Kidney epithelial cell (primary cell): ENCODE results near the gene SLCO3A1. TPM values are rescaled to one million over a fixed set of nuclear protein-coding genes. Genes with fewer than 3 reads are reported as not detected.

Experiments used
- DNase-seq: peaks from one replicate; pipeline ENCODE4 v3.0.0-alpha.2; 2010; ENCODE audit warnings: low read depth
- H3K27me3 ChIP-seq: 2 replicates; pipeline ENCODE4 v1.6.0; 2011; ENCODE audit warnings: low read length; ENCODE audit not compliant: control insufficient read depth, insufficient read depth
- H3K36me3 ChIP-seq: 2 replicates; pipeline ENCODE4 v1.5.1; 2011; ENCODE audit warnings: low read length; ENCODE audit not compliant: control insufficient read depth, insufficient read depth
- H3K4me3 ChIP-seq: 2 replicates; pipeline ENCODE4 v1.5.1; 2011; ENCODE audit warnings: low read depth, mild to moderate bottlenecking, control low read depth, low read length
- total RNA-seq: library from RNA; depleted of rRNA; stranded (reverse); fragments of >200 nt; gene quantifications from 2 replicates; pipeline ENCODE4 v1.2.3, GENCODE V29; 2015
- TF ChIP-seq, protein P1 (sequence below): IDR thresholded peaks from 2 replicates; pipeline ENCODE4 v1.5.1; 2011; ENCODE audit warnings: mild to moderate bottlenecking, moderate library complexity, low read length, control low read depth, inconsistent platforms; ENCODE audit not compliant: insufficient read depth, poor library complexity, severe bottlenecking

Gene SLCO3A1
- total RNA-seq, 1 donor from 2014 or later: 3.1 TPM

DNA sequence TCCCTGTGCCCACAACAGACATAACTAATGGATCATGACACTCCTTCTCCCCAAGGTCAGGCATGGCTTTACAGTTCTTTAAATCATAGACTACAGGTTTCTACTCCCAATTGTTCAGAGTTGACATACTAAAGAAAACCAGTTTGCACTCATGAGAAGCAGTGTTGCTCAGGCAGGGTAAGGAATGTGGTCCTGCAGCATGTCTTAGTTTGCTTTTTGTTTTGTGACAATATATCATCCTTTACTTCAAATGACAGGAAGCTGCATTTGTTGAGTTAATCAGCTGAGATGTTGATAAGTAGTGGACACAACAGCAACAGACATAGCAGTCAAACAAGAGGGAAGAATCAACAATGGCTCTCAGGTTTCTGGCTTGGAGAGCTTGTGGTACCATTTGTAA, 267.5 kb downstream of the SLCO3A1 start:
- no peak for DNase-seq
- TF ChIP-seq, protein P1, sequence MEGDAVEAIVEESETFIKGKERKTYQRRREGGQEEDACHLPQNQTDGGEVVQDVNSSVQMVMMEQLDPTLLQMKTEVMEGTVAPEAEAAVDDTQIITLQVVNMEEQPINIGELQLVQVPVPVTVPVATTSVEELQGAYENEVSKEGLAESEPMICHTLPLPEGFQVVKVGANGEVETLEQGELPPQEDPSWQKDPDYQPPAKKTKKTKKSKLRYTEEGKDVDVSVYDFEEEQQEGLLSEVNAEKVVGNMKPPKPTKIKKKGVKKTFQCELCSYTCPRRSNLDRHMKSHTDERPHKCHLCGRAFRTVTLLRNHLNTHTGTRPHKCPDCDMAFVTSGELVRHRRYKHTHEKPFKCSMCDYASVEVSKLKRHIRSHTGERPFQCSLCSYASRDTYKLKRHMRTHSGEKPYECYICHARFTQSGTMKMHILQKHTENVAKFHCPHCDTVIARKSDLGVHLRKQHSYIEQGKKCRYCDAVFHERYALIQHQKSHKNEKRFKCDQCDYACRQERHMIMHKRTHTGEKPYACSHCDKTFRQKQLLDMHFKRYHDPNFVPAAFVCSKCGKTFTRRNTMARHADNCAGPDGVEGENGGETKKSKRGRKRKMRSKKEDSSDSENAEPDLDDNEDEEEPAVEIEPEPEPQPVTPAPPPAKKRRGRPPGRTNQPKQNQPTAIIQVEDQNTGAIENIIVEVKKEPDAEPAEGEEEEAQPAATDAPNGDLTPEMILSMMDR: no peak

DNA sequence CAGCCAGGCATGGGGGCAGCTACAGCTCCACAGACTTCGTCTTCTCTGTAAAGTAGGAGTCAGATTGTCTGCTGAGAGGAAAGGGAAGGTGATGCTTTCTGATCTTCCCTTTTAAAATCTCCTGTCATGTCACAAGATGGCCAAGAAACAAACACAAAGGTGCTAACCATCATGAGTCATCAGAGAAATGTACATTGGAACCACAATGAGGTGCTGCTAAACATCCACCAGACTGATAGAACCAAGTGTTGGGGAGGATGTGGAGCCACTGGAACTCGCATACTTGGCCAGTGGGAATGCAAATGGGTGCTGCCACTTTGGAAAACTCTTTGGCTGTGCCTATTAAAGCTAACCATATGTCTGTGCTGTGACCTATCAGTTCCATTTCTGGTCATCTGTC, 268.8 kb downstream of the SLCO3A1 start:
- no peaks in the 10 kb centered on the region for H3K36me3 ChIP-seq
- TF ChIP-seq, protein P1: no peak
- DNase-seq: no peak

More for the DNA sequence above, 267.5 kb downstream of the SLCO3A1 start:
- H3K27me3 ChIP-seq: no peaks in the 10 kb centered on the region
- H3K4me3 ChIP-seq: no peak overlapping the region
- no peaks in the 10 kb centered on the region for H3K36me3 ChIP-seq

DNA sequence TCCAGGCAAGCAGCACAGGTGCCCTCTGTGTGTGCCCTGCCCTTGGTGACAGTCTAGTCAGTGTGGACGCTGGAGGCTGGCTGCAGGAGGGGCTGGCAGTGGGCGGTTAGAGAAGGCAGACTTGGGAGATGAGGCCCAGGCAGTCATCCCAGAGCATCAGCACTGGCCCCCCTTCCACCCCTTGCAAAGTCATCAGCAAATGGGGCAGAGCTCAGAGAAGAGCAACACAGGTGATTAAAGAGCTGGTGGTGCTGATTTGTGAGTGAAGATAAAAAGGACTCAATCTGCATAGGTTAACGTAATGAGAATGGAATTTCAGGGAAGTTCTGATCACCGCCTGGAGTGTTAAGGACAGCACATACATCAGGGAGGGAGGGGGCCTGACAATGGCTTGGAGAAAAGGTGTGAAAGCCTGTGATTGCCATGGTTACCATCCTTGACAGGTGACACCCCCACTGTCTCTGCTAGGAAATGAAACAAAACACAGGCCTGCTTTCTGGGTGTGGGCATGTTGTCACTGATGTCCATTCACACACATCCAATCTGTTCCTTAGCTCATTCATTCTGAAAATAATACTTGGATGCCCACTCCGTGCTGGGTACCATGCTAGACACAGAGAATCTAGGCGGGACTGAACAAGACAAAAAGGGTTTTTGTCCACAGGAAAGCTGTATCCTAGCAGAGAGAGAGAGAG, 270.6 kb downstream of the SLCO3A1 start:
- H3K4me3 ChIP-seq: no peak overlapping the region
- H3K27me3 ChIP-seq: no peaks in the 10 kb centered on the region
- TF ChIP-seq, protein P1: no peak
- H3K36me3 ChIP-seq: no peaks in the 10 kb centered on the region
- no peak for DNase-seq

More for the DNA sequence above, 268.8 kb downstream of the SLCO3A1 start:
- no peaks in the 10 kb centered on the region for H3K27me3 ChIP-seq
- no peak overlapping the region for H3K4me3 ChIP-seq

DNA sequence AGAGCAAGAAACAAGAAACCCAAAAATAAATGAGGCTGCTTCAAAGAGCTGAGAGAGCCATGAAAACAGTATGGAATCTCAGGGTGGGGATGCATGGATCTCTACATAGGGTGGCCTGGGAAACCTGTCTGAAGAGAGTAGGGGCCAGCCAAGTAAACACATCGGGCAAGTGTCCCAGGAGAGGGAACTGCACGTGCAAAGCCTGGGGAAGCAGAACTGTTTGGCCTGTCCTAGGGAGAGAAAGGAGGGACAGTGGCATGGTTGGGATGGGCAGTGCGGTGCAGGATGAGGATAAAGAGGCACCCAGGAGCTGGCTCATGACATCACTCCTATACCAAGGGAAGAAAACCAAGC, 271.1 kb downstream of the SLCO3A1 start:
- DNase-seq: no peak
- H3K36me3 ChIP-seq: no peaks in the 10 kb centered on the region
- no peaks in the 10 kb centered on the region for H3K27me3 ChIP-seq
- TF ChIP-seq, protein P1: no peak
- H3K4me3 ChIP-seq: no peak overlapping the region

DNA sequence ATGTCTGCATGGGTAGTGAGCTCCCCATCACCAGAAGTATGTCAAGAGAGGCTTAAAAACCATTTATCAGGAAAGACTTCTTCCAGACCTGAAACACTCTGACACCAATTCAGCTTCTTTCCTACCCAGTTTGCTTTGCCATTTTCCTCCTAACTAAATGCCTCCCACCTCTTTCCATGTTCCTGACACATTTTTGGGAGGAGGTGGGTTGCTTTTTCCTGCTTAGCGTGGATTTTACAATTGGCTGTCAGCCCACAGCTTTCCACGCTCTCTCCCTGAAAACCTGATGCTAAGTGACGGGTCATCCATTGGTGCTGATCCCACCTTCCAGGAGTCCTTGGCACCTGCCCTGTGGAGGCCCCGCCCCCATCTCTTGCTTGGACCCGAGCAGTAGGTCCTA, 275.3 kb downstream of the SLCO3A1 start:
- Histone ChIP-seq H3K4me3 (no peak overlapping the region), H3K27me3 (no peaks in the 10 kb centered on the region), H3K36me3 (no peaks in the 10 kb centered on the region)
- TF ChIP-seq, protein P1: no peak
- DNase-seq: no peak

DNA sequence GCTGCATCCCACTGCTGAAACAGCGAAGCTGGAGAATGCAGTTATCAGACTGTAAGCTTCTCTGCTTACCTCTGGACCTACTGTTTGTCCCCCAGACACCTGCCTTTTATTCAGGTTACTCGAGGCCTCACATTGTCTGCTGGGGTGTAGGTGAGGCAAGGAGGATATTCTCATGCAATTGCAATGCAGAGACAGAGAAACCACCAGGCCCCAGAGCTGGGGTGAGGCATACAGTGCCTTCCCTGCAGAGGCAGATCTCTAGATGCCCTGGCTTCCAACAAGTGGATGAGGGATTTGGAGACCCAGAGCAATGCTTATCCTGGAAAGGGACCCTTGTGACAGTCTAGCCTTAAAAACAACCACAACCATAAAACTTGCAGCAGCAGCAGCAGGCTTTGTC, 276.7 kb downstream of the SLCO3A1 start:
- Histone ChIP-seq H3K4me3 (no peak overlapping the region), H3K27me3 (no peaks in the 10 kb centered on the region), H3K36me3 (no peaks in the 10 kb centered on the region)
- no peak for DNase-seq
- TF ChIP-seq, protein P1: no peak
